Measurements from ENCODE around the gene FHIT.

- TF ChIP-seq, protein P1, sequence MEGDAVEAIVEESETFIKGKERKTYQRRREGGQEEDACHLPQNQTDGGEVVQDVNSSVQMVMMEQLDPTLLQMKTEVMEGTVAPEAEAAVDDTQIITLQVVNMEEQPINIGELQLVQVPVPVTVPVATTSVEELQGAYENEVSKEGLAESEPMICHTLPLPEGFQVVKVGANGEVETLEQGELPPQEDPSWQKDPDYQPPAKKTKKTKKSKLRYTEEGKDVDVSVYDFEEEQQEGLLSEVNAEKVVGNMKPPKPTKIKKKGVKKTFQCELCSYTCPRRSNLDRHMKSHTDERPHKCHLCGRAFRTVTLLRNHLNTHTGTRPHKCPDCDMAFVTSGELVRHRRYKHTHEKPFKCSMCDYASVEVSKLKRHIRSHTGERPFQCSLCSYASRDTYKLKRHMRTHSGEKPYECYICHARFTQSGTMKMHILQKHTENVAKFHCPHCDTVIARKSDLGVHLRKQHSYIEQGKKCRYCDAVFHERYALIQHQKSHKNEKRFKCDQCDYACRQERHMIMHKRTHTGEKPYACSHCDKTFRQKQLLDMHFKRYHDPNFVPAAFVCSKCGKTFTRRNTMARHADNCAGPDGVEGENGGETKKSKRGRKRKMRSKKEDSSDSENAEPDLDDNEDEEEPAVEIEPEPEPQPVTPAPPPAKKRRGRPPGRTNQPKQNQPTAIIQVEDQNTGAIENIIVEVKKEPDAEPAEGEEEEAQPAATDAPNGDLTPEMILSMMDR (IDR thresholded peaks at IDR 0.05) = no peak
- no peak for TF ChIP-seq EZH2 (IDR thresholded peaks at IDR 0.05)
Measured at GRCh38 chr3:59733041-59733809, 1518.0 kb downstream of the FHIT start.

All from neural progenitor cell (in vitro differentiated cells).